NCI-H2171 treated with DMSO at 0.1 percent for 48 hours (cell line): Measurements from ENCODE around the gene CDH13.

ENCODE experiments used
- DNase-seq: peaks from one replicate; lab custom pipeline; 2025; lab: John Stamatoyannopoulos, UW

The CDH13 gene

DNA sequence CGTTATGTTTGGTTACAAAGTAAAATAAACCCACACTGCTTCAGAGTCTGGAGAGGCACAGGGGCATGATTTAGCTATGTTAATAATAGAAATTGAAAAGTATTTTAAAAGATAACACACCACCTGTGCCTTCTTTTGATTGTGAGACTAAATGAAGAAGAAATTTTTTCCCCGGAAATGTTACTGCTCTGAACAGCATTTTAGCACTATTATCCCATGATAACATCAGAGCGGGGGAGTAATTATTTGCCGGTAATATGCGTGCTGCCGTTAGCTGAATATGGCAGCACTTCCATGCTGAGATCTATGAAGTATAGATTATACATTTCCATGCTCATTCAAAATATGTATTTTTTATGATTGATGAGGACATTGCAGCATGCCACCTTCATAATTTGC, 680.8 kb downstream of the CDH13 start:
- DNase-seq: no peak

DNA sequence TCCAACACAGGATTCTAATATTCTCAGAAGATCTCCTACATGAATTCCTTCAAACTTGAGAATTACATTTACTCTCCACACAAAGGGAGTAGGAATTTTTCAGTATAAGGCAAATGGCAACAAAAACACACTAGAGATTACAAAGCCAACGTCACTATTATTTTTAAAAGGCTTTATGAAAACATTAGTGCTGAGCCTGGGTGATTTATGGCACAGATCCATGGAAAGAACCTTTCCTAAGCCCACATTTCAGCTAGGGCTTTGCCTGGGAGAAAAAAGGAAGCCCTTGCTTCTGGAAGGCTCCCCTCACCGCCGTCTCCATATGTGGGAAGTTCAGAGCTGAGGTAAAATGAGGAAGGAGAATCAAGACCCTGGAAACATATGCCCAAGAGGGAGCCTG, 681.6 kb downstream of the CDH13 start:
- DNase-seq: no peak

DNA sequence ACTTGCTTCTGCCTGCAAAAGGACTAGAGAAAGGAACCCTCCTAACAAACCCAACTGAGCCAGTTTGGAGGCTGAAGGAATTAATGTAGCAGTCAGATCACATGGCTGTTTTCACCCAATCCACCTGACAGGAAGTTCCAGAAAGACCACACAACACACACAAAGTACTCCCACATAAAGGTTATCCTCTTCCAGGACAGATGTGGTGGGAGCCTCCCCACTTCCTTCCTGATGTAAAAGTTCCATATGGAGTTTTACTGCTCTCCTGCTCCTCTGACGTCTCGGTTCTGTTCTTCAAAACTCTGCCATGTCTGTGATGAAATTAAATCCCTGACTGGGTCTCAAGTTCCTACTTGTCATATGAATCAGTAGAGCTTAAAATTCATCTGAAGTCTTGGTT, 684.0 kb downstream of the CDH13 start:
- DNase-seq: no peak

DNA sequence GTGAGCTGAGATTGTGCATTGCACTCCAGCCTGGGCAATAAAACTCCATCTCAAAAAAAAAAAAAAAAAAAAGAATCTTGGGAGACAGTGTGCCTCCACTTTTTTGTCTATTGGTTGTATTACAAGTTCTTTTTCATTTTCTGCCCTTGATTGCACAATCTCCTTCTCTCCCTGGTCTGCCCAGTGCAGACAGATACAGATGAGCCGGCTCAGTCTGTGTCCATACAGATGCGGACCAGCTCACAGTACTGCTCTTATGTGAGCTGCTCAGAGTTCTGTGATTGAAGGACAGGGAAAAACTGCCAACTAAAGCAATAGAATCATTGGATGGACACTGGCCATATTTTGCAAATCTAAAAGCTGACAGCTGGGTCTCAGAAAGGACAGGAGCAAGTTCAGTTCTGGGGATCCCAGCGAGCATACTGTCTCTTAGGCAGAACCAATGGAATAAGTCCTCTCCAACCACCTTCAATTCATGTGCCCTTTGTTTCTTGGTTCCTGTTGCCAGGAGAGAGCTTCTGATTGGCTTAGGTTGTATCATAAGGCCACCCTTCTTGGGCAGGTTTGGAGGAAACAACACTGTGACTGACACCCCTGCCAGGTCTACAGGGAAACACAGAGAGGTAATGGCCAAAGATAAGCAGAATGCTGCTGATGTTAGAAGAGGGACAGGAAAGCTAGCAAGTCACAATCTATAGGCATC, 685.4 kb downstream of the CDH13 start:
- no peak for DNase-seq

DNA sequence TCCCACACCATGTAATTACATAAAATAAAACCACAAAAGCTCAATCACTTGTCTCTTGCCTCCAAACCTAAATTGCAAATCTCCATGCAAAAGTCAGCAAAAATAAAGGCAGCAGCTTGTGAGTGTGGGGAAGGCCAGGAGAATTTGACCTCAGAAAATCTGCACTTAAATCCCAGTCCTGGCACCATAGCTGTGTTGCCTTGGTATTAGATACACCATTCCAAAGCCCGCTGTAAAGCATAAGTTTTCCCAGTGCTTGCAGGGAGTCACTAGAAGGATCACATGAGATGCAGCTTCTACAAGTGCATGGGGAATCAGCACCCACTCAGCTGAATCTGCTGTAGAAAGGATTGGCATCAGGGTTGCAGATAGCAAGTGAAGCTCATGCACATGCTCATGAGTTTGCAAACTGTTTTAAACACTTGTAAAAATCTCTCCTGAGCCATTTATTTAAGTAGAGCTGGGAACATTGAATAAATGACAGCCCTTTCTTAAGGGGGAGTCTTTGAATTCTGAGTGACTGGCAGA, 686.0 kb downstream of the CDH13 start:
- DNase-seq: no peak

DNA sequence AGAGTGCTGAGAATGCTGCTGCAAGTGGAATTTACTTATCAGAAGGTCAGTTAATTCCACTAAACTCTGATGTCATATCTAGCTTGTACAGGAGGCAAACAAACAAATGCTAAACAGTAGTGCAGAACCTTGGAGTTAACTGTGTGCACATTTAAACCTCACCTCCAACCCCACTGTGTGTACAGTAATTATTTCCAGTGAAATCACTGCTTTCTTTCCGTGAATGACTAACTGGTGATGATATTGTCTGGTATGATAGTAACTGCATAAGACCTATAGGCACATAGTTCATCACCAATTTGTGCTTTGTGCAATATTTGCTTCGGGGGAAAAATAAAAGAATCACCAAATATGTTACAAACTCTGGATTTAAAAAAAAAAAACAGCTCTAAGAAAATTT, 688.5 kb downstream of the CDH13 start:
- no peak for DNase-seq

DNA sequence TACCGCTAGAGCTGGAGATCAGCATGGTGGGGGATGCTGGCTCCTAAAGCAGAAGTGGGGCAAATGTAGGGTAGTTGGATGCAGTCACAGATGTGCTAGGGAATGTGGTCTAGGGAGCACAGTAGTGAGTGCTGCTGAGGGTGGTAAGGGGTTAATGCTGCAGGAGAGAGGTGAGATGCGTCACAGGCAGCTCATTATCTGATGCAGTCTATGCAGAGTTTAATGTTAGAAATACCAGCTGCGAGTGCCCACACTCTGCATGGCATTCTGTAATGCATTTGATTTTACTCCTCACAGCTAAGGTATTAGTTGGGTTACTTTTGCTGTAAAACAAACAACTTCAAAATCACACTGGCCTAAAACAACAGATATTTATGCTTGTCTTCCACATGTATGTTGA, 689.7 kb downstream of the CDH13 start:
- DNase-seq: no peak

DNA sequence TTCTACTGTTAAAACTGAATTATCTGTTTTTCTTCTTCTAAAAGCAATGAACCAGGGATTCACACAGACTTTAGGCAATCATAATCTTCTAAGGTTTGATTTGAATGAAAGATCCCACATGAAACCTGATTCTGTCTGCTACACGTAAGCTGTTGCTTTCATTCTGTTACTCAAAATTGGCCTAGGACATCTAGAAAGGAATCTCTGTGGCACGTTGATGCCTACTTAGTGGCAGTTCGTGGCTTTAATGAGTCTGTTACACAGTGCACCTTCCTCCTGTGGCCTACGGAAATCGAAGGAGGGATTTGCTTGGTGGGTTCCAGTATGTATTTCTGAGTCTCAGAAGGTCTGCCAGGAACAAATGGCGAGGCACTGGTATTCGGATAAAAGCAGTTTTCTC, 691.6 kb downstream of the CDH13 start:
- no peak for DNase-seq

DNA sequence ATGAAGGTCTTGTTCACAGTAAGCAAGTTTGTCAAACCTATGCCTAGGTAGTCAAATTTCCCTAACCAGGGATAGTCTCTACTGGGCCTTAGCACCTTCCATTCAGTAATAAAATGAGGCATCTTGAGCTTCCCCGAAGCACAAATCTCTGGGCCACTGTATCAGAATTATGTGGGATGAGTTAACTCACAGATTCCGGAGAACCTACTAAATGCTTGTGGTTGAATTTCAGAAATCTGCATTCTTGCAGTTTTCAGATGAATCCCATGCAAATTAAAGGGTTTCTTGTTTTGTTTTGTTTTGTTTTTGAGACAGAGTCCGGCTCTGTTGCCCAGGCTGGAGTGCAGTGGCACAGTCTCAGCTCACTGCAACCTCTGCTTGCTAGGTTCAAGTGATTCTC, 702.2 kb downstream of the CDH13 start:
- DNase-seq: no peak

DNA sequence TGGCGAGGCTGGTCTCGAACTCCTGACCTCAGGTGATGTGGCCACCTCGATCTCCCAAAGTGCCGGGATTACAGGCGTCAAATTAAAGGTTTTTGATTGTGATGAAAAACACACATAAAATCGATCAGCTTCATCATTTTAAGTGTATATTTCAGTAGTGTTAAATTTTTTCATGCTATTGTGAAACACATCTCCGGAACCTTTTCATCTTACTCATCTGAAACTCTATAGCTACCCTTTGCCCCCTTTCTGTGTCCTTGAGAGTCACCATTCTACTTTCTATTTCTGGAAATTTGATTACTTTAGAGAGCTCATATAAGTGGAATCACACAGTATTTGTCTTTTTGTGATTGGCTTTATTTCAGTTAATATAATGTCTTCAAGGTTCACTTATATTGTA, 702.7 kb downstream of the CDH13 start:
- no peak for DNase-seq

DNA sequence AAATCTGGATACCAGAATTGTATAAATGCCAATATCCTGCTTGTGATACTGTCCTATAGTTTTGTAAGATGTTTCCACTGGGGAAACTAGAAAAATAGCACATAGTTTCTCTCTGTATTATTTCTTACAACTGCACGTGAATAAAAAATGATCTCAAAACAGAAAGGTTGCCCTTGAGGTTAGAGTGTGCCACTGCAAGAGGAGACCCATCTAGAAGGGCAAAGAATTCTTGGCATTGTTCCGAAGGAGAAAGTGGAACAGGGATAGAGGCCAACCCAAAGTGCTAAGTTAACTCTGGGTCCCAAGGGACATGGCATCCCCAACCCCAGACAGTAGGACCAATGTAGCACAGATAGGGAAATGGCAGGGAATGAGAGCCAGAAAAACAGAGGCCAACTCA, 703.5 kb downstream of the CDH13 start:
- DNase-seq: no peak

DNA sequence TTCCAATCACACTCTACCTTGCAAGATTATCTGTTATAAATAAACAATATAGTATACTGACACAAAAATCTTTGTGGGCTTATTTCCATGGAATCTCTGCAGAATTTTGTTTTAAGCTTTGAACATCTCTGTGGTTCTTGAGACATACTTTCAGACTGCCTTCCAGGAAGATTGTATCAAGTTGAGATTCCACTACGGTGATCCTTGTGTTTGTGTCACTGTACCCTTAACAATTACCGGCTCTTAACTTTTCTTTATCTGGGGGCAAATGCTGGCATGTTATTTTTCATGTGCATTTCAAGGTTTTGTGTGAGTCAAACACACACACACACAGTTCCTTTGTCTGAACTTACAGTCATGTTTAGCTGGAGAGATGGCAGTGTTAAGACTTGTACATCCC, 708.3 kb downstream of the CDH13 start:
- no peak for DNase-seq

DNA sequence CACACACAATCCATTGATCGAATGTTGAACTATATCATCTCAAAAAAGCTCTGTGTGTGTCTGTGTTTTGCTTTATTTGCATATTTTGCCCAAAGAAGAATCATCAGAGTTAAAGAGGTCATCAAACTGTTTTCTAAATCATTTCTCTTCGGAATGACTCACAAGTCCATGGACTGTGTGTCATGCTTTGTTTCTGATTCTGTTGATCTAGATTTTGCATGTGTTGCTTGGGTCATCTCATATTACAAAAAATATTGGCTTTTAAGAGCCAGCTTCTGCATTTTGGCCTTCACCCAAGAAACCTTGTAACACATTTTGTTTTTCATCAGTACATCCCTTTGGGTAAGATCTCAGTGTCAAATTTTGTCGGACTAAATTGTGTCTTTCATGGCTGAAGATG, 709.8 kb downstream of the CDH13 start:
- no peak for DNase-seq

DNA sequence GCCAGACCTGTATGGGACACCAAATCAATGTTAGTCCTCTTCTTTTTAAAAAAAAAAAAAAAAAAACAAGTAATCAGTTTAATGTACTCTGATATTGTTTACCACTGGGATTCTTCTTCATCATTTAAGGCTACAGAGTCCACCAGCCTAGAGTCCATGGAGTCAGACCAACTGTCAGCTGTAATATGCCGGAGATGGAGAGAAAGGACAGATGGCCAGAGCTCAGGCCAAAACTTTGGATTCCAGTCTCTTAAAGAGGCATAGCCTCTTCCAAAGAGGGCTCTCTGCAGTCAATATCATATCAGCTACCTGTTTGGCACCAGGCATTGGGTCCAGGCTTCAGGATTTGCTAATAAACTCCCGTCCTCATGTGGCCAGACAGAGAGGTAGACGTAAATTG, 711.4 kb downstream of the CDH13 start:
- no peak for DNase-seq

DNA sequence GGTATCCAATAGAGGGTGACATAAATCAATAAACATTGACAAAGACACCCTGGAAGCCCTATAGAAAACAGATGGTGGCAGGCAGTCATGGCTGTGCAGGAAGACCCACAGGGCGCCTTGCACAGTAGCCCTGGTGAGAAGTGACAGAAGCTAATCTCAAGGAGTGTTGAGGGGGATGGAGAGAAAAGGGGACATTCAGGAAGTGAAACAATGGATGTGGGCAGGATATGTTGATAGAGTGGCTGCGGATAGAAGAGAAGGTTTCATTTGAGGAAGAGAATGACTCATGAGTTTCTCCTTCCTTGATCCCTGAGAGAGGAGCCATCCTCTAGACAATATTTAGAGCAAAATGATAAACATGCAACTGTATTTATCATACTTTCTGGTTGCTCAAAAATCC, 712.2 kb downstream of the CDH13 start:
- DNase-seq: no peak

DNA sequence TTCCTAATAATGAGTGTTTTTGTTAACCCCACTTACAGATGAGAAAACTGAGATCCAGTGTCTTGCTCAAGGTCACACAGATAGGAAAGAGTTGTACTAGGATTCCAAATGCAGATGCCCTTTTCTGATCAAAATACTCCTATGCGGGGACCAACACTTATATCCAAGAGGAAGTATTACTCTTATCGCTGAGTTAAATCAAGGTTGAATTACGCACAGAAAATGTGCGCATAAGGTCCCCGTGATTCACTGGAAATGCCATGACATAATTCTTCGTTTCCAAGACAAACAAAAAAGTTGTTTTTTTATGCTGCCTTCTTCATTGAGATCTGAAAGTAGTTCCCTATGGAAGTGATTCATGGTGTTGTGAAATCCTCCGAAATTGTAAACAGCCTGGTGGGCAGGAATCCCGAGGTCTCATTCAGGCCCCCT, 717.2 kb downstream of the CDH13 start:
- no peak for DNase-seq

DNA sequence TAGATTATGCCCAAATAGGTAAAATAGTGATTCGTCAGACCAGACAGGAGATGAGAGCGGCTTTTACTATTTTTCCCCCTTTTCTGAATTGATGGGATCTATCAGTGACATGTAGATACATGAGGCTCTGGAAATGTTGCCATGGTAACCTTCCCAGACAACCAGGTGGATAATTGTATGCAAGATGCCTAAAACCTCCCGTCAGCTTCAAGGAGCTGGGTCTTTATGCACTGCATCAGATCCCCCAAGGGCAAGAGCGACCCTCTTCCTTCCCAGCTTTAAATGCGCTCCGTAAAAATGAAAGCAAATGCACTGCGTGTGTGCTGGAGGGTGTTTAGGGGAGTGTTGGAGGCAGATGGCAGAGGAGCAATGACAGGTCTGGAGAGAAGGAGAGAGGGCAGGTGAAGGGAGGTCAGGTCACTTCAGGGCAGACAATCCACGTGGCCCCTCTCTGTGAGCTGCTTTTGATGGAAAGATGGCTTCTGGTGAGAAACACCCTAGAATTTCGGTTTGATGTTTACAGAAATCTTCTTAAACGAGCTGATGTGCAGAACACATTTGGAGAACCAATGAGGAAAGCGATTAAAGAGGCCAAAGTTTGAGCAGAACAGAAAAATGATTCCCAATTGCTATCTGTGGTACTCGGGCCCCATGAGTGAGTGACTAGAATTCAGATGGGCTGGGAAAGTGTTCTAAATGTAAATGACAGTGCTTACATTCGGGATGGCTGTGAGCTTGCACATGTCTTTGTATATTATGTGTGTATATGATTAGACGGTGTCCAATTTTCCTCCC, 719.3 kb downstream of the CDH13 start:
- DNase-seq: no peak

DNA sequence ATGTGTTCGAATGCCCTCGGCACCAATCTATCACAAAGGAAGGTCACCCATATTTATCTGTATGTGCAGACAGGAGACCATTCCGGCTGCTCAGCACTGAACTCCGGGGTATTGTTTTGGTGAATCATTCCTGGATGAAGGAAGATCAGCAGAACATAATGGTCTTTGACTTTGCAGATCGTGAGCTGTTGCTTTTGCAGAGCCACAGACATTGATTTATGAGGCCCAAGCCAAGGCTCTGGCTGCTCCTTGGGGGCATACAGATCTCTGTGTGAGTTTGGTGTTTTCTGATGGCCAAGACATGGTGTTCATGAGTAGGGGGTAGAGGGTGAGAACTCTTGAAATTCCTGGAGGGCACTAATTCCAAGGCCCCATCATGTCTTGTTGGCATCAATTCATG, 722.2 kb downstream of the CDH13 start:
- no peak for DNase-seq

DNA sequence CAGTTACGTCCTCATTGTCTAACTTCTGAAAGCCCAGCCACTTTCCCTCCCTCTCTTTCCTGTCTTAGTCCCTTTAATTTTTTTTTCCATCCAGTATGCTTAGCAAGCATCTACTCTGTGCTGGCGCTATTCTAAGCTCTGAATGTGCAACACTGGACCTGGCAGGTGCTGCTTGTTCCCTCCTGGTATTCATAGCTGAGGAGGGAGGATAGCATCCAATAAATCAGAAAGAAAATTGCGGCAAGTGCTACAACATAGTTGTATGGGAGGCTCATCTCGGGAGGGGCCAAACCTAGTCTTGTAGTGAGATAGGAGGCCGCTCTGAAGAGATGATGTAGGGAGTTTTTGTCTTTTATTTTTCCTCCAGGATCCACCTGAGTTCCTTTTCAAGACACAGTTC, 723.7 kb downstream of the CDH13 start:
- no peak for DNase-seq

DNA sequence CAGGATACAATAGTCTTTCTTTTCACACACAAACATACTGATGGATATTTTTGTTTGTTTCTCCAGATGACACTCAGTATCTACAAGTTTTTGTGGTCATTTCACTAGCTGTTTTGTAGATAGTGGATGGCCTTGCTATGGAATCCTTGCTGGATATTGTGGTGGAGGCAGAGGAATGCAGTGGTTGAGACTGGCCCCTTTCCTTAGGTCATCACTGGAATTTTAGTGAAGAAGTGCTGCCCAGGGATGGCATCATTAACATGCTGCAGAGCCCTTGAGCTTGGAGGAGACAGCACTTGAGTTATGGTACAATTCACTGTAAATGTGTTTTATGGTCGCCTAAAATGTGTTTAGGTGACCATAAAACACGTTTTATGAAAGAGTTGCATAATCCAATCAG, 725.1 kb downstream of the CDH13 start:
- DNase-seq: no peak

DNA sequence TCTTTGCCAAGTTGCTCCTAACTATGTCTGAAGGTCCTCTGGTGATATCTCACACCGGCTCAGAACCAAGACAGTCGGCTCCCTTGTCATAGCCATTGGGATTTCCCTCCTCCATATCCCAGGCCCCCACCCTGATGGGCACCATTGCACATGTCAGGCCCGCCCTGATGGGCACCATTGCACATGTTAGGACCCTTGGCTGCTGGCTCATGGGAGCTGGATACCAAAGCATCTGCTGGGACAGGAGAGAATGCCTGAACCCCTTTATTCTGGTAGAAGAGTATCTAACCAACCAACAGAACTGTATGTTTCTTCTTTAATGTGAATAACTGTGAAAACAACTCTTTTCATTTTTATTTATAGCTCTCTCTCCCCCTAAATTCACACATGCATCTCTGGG, 726.5 kb downstream of the CDH13 start:
- no peak for DNase-seq

DNA sequence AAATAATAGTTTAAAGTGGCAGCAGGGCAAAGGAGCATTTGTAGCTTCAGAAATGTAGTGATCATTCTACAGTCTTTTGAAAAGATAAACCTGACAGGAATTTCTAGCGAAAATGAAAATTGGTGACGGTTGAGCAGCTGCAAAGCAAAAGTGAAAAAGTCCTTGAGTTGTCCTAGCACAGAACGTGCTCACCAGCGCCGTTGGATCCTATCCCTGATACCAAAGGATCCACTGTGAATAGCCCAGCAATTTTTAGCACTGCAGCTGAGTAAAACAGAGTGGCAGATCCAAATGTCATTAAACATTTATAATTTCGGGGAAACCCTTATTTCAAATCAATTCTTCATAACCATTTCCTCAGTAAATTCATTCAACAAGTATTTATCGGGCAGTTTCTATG, 727.2 kb downstream of the CDH13 start:
- DNase-seq: no peak

DNA sequence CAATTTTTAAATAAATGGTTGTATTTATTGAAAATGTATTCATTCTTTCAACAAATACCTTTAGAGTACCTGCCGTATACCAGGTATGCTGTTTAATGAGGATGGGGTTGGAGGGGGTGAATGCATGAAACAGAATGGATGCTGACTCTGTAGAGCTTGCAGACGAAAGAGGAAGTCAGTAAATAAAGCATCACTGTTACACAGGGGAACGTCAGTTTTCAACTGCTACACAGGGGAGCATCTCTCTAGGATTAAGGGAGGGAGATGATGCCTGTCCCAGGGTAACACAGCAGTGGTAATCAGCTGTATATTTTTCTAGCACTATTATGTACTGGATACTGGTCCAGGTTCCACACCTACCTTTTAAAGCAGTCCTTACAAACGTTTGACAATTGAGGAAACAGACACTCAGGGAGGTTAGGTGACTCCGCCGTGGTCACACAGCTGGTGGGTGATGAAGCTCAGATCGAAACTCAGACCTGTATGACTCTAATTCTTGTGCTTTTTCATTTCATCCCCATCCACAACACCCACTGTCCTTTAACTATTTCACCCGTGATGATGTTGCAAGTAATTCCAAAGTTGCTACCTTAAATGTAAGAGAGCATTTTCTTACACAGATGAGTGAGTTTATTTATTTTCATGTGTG, 728.9 kb downstream of the CDH13 start:
- no peak for DNase-seq
